Neural cell (in vitro differentiated cells): ENCODE measurements around the gene NRG3.

Source experiments
- EP300 ChIP-seq: fragments of 450-650 bp; conservative IDR thresholded peaks from 2 replicates; pipeline ENCODE4 v1.6.1; 2014; ENCODE audit warnings: antibody characterized with exemption, mild to moderate bottlenecking, moderate library complexity; ENCODE audit not compliant: poor library complexity, severe bottlenecking
- EZH2 ChIP-seq: fragments of 200-600, 300-800 bp; shearing (Covaris generic), sonication (generic); IDR thresholded peaks from 2 replicates; pipeline ENCODE4 v1.6.1; 2014; ENCODE audit warnings: antibody characterized with exemption, low read length, borderline replicate concordance, mild to moderate bottlenecking; ENCODE audit not compliant: insufficient read depth, poor library complexity, severe bottlenecking
- POLR2AphosphoS5 ChIP-seq: IDR thresholded peaks from 2 replicates; pipeline ENCODE4 v1.6.1; 2012
- RAD21 ChIP-seq: fragments of 450-650 bp; conservative IDR thresholded peaks from 2 replicates; pipeline ENCODE4 v1.6.1; 2014; ENCODE audit warnings: antibody characterized with exemption, mild to moderate bottlenecking, moderate library complexity
- TAF1 ChIP-seq: IDR thresholded peaks from 2 replicates; pipeline ENCODE4 v1.6.1; 2012; ENCODE audit warnings: low read depth
- TF ChIP-seq, protein P1 (sequence below): fragments of 450-650 bp; IDR thresholded peaks from 2 replicates; pipeline ENCODE4 v1.5.1; 2014; ENCODE audit warnings: antibody characterized with exemption, mild to moderate bottlenecking, moderate library complexity; ENCODE audit not compliant: poor library complexity, severe bottlenecking
- TF ChIP-seq, protein P2 (sequence below): IDR thresholded peaks from 2 replicates; pipeline ENCODE4 v1.6.1; 2012; ENCODE audit warnings: borderline replicate concordance

DNA sequence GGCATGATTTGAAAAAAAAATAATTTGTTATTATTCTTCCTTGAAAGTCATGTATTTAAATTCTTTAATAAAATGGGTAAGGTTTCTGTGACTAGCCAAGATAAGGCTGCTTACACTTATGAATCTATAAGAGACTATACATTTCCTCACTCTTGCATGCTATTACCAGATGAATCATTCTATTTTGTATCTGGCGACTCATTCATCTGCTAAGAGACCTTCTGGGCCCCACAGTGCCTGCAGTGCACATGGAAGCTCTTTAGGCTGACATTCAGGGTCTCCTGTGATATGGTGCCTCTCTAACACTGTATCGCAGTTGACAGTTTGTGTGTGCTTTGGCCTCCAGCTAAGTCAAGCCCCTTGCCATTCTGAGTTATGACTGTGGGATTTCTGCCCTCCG lies 121.9 kb downstream of the NRG3 start:
- TF ChIP-seq, protein P1, sequence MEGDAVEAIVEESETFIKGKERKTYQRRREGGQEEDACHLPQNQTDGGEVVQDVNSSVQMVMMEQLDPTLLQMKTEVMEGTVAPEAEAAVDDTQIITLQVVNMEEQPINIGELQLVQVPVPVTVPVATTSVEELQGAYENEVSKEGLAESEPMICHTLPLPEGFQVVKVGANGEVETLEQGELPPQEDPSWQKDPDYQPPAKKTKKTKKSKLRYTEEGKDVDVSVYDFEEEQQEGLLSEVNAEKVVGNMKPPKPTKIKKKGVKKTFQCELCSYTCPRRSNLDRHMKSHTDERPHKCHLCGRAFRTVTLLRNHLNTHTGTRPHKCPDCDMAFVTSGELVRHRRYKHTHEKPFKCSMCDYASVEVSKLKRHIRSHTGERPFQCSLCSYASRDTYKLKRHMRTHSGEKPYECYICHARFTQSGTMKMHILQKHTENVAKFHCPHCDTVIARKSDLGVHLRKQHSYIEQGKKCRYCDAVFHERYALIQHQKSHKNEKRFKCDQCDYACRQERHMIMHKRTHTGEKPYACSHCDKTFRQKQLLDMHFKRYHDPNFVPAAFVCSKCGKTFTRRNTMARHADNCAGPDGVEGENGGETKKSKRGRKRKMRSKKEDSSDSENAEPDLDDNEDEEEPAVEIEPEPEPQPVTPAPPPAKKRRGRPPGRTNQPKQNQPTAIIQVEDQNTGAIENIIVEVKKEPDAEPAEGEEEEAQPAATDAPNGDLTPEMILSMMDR = no peak
- TF ChIP-seq POLR2AphosphoS5 = no peak
- TF ChIP-seq, protein P2, sequence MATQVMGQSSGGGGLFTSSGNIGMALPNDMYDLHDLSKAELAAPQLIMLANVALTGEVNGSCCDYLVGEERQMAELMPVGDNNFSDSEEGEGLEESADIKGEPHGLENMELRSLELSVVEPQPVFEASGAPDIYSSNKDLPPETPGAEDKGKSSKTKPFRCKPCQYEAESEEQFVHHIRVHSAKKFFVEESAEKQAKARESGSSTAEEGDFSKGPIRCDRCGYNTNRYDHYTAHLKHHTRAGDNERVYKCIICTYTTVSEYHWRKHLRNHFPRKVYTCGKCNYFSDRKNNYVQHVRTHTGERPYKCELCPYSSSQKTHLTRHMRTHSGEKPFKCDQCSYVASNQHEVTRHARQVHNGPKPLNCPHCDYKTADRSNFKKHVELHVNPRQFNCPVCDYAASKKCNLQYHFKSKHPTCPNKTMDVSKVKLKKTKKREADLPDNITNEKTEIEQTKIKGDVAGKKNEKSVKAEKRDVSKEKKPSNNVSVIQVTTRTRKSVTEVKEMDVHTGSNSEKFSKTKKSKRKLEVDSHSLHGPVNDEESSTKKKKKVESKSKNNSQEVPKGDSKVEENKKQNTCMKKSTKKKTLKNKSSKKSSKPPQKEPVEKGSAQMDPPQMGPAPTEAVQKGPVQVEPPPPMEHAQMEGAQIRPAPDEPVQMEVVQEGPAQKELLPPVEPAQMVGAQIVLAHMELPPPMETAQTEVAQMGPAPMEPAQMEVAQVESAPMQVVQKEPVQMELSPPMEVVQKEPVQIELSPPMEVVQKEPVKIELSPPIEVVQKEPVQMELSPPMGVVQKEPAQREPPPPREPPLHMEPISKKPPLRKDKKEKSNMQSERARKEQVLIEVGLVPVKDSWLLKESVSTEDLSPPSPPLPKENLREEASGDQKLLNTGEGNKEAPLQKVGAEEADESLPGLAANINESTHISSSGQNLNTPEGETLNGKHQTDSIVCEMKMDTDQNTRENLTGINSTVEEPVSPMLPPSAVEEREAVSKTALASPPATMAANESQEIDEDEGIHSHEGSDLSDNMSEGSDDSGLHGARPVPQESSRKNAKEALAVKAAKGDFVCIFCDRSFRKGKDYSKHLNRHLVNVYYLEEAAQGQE = no peak
- no peak for TF ChIP-seq EP300
- TF ChIP-seq TAF1 = no peak
- TF ChIP-seq RAD21 = no peak
- no peak for TF ChIP-seq EZH2
